WTC11 (cell line): Measurements from ENCODE around the gene SERPINB8. TPM values are rescaled to one million over a fixed set of nuclear protein-coding genes. Genes with fewer than 3 reads are reported as not detected.
"Not testable (repeated sequence)": the region's sequence is repeated elsewhere in the genome, so short reads cannot be mapped to it uniquely, and the experiment has no call there.

Experiments used
- ATAC-seq: fragments of 200-7000 bp; cut with Tn5 transposase; 2 replicates; pipeline ENCODE4 v1.10.0; 2021; ENCODE audit warnings: mild to moderate bottlenecking, moderate library complexity
- CTCF ChIA-PET: fragments of 300-600 bp; sonication (Branson Sonifier 250); formaldehyde crosslinking; loops from one replicate; lab custom pipeline; 2021; ENCODE audit warnings: antibody characterized with exemption; lab: Charles Lee
- POLR2A ChIA-PET: fragments of 350-600 bp; sonication (Branson Sonifier 250); formaldehyde crosslinking; loops from one replicate; lab custom pipeline; 2021; ENCODE audit warnings: antibody characterized with exemption; lab: Charles Lee
- DNase-seq: peaks from one replicate; pipeline ENCODE4 v3.0.0; 2021; ENCODE audit warnings: low spot score
- H3K27ac Mint-ChIP-seq: 2 replicates; pipeline ENCODE4 v1.8.0; 2021; ENCODE audit warnings: mixed read lengths
- H3K27me3 Mint-ChIP-seq: 2 replicates; pipeline ENCODE4 v1.8.0; 2021; ENCODE audit warnings: low read depth, mild to moderate bottlenecking, moderate library complexity, mixed read lengths
- H3K36me3 Mint-ChIP-seq: 2 replicates; pipeline ENCODE4 v1.8.0; 2021; ENCODE audit warnings: mixed read lengths
- H3K4me1 Mint-ChIP-seq: 2 replicates; pipeline ENCODE4 v1.8.0; 2022; ENCODE audit warnings: mixed read lengths
- H3K4me3 Mint-ChIP-seq: 2 replicates; pipeline ENCODE4 v1.8.0; 2021; ENCODE audit warnings: mild to moderate bottlenecking, moderate library complexity, mixed read lengths
- H3K9me3 Mint-ChIP-seq: 2 replicates; pipeline ENCODE4 v1.8.0; 2021; ENCODE audit warnings: mixed read lengths
- ATF2 ChIP-seq: sonication (generic); formaldehyde crosslinking; IDR thresholded peaks from 2 replicates; pipeline ENCODE4 v1.8.1; 2022; ENCODE audit warnings: low read depth, missing genetic modification reagents, borderline replicate concordance
- CBFB ChIP-seq: sonication (generic); formaldehyde crosslinking; IDR thresholded peaks from 2 replicates; pipeline ENCODE4 v1.8.1; 2022; ENCODE audit warnings: mild to moderate bottlenecking, low read depth, missing genetic modification reagents
- CREM ChIP-seq: sonication (generic); formaldehyde crosslinking; IDR thresholded peaks from 2 replicates; pipeline ENCODE4 v1.8.1; 2022; ENCODE audit warnings: mild to moderate bottlenecking, missing genetic modification reagents, moderate library complexity
- FOXJ3 ChIP-seq: sonication (generic); formaldehyde crosslinking; IDR thresholded peaks from 2 replicates; pipeline ENCODE4 v1.9.0; 2021; ENCODE audit warnings: missing genetic modification reagents, mild to moderate bottlenecking, borderline replicate concordance
- FOXP4 ChIP-seq: sonication (generic); formaldehyde crosslinking; IDR thresholded peaks from 2 replicates; pipeline ENCODE4 v1.8.0; 2022; ENCODE audit warnings: mild to moderate bottlenecking, missing genetic modification reagents
- GTF2I ChIP-seq: fragments of 250-450 bp; sonication (Bioruptor Pico); conservative IDR thresholded peaks from 2 replicates; pipeline ENCODE4 v1.4.0; 2021; ENCODE audit warnings: mild to moderate bottlenecking
- IRF1 ChIP-seq: sonication (generic); formaldehyde crosslinking; IDR thresholded peaks from 2 replicates; pipeline ENCODE4 v1.8.0; 2023; ENCODE audit warnings: missing genetic modification reagents
- MAX ChIP-seq: sonication (generic); formaldehyde crosslinking; IDR thresholded peaks from 2 replicates; pipeline ENCODE4 v1.8.0; 2022; ENCODE audit warnings: mild to moderate bottlenecking, missing genetic modification reagents
- NFYB ChIP-seq: sonication (generic); formaldehyde crosslinking; conservative IDR thresholded peaks from 2 replicates; pipeline ENCODE4 v1.8.0; 2022; ENCODE audit warnings: low read depth, missing genetic modification reagents
- PRDM15 ChIP-seq: sonication (generic); formaldehyde crosslinking; IDR thresholded peaks from 2 replicates; pipeline ENCODE4 v1.8.0; 2022; ENCODE audit warnings: missing genetic modification reagents
- PREB ChIP-seq: sonication (generic); formaldehyde crosslinking; IDR thresholded peaks from 2 replicates; pipeline ENCODE4 v1.8.1; 2022; ENCODE audit warnings: mild to moderate bottlenecking, missing genetic modification reagents, moderate library complexity, borderline replicate concordance
- PRRX2 ChIP-seq: fragments of 250-450 bp; sonication (Bioruptor Pico); IDR thresholded peaks from 2 replicates; pipeline ENCODE4 v1.8.0; 2021; ENCODE audit warnings: mild to moderate bottlenecking
- RORB ChIP-seq: fragments of 250-450 bp; sonication (Bioruptor Pico); IDR thresholded peaks from 2 replicates; pipeline ENCODE4 v1.9.0; 2021; ENCODE audit warnings: mild to moderate bottlenecking
- SOX15 ChIP-seq: fragments of 250-450 bp; sonication (Bioruptor Pico); IDR thresholded peaks from 2 replicates; pipeline ENCODE4 v1.9.0; 2021; ENCODE audit warnings: mild to moderate bottlenecking
- SP1 ChIP-seq: sonication (generic); formaldehyde crosslinking; conservative IDR thresholded peaks from 2 replicates; pipeline ENCODE4 v1.8.1; 2022; ENCODE audit warnings: missing genetic modification reagents
- TEAD1 ChIP-seq: sonication (generic); formaldehyde crosslinking; IDR thresholded peaks from 2 replicates; pipeline ENCODE4 v1.8.0; 2022; ENCODE audit warnings: mild to moderate bottlenecking, missing genetic modification reagents
- TP53 ChIP-seq: sonication (generic); formaldehyde crosslinking; IDR thresholded peaks from 2 replicates; pipeline ENCODE4 v1.8.1; 2023; ENCODE audit warnings: mild to moderate bottlenecking, missing genetic modification reagents
- total RNA-seq: library from RNA; stranded (reverse); gene quantifications from 3 replicates; pipeline ENCODE4 v1.2.3, GENCODE V29; 2021
- TF ChIP-seq, protein P1 (sequence below): fragments of 250-450 bp; sonication (Bioruptor Pico); conservative IDR thresholded peaks from 2 replicates; pipeline ENCODE4 v1.9.0; 2021; ENCODE audit warnings: mild to moderate bottlenecking
- TF ChIP-seq, protein P2 (sequence below): sonication (generic); formaldehyde crosslinking; IDR thresholded peaks from 2 replicates; pipeline ENCODE4 v1.8.0; 2022; ENCODE audit warnings: mild to moderate bottlenecking, missing genetic modification reagents

Gene SERPINB8
- total RNA-seq, 1 experiment from 2014 or later: 0.46 TPM

DNA sequence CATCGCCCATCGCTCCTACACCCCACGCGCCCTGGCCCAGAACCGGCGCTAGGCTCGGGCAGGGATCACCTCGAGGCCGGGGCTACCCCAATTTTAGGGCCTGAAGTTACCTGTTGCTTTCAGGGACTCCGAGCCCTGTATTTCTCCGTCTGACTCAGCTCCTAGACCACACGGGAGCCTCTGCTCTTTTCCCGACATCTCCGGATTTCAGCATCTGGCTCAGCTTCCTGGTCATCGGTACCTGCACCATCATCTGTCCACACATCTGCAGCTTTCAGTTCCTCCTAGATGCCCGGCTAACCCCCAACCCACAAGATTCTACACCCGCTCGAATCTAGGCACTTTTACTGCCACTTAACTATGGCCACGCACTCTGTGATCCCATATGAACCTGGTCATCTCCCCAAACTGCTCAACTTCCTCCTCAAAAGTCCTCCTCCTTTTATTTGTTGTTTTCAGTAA is 32.9 kb upstream of the SERPINB8 start:
- ChIA-PET POLR2A (interaction anchor here (0.5 kb wide), 1 partner anchor 13 kb away, joined by 3 read pairs; no protein-coding TSS in a partner anchor), CTCF (interaction anchor here (1.0 to 1.7 kb wide), 20 partner anchors 12 to 425 kb away, joined by 3 to 11 read pairs (median 5); partner anchors contain the start of genes HMSD, SERPINB10, SERPINB12 and SERPINB8)
- ATAC-seq (no peak), DNase-seq (no peak)
- Mint-ChIP-seq H3K27me3 (peaks cover 14% of the 10 kb centered on the region), H3K9me3 (no peaks in the 10 kb centered on the region), H3K4me1 (peaks cover 5% of the 10 kb centered on the region; the same call in 1 of the 2 replicates), H3K4me3 (no peak overlapping the region), H3K36me3 (no peaks in the 10 kb centered on the region), H3K27ac (no peak overlapping the region)
- TF ChIP-seq MAX (CRISPR knock-in tag): no peak
- TF ChIP-seq TP53 (CRISPR knock-in tag): no peak
- TF ChIP-seq, protein P1, sequence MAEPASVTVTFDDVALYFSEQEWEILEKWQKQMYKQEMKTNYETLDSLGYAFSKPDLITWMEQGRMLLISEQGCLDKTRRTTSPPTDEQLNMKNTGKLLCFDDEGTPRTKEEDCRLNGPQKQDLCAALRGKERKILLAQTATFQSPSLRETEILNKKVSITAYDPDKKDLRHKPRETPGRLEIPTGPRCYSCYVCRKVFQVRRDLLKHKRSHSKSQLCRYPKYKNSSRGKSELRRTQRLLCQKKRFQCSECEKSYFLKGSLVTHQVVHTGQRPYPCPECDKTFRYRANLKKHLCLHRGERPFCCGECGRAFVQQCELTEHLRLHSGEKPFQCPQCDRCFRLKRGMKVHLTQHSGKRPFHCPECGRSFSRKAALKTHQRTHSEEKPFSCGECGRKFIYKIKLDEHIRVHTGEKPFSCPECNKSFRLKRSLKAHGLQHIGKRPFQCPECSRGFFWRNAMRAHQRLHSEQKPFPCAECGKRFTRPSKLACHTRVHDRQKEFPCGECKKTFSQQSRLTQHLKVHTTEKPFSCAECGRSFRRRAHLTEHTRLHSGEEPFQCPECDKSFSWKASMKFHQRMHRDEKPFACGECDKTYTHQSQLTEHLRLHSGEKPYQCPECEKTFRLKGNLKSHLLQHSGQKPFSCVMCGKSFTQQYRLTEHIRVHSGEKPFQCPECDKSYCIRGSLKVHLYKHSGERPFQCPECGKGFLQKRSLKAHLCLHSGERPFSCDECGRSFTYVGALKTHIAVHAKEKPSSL (CRISPR knock-in tag): no peak
- no peak for TF ChIP-seq CREM
- TF ChIP-seq, protein P2, sequence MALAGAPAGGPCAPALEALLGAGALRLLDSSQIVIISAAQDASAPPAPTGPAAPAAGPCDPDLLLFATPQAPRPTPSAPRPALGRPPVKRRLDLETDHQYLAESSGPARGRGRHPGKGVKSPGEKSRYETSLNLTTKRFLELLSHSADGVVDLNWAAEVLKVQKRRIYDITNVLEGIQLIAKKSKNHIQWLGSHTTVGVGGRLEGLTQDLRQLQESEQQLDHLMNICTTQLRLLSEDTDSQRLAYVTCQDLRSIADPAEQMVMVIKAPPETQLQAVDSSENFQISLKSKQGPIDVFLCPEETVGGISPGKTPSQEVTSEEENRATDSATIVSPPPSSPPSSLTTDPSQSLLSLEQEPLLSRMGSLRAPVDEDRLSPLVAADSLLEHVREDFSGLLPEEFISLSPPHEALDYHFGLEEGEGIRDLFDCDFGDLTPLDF (CRISPR knock-in tag): no peak
- no peak for TF ChIP-seq TEAD1
- no peak for TF ChIP-seq GTF2I
- TF ChIP-seq NFYB (CRISPR knock-in tag): no peak

DNA sequence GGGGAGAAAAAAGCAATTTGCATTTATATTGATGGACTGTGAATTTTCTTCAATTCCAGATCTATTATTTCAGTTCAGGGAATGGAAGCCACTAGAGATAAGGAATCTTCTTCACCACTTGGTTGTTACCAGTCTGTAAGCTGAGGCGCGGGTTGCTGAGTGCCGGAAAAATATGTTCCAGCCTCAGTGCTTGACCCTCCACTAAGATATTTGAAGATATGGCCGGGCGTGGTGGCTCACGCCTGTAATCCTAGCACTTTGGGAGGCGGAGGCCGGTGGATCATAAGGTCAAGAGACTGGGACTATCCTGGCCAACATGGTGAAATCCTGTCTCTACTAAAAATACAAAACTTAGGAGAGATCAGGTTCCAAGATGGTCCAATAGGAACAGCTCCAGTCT is 29.9 kb upstream of the SERPINB8 start:
- Mint-ChIP-seq H3K27me3 (peaks cover 18% of the 10 kb centered on the region), H3K4me3 (no peak overlapping the region; the same call in 1 of the 2 replicates), H3K9me3 (no peaks in the 10 kb centered on the region), H3K4me1 (peaks cover 5% of the 10 kb centered on the region; the same call in 1 of the 2 replicates), H3K27ac (no peak overlapping the region), H3K36me3 (no peaks in the 10 kb centered on the region)
- POLR2A ChIA-PET: no interaction called here
- ATAC-seq (no peak), DNase-seq (no peak)
- CTCF ChIA-PET: interaction anchor here (1.3 kb wide), 3 partner anchors 9 to 55 kb away, joined by 3 to 9 read pairs (median 4); no protein-coding TSS in a partner anchor
- TF ChIP-seq PRDM15 (no peak), FOXJ3 (CRISPR knock-in tag) (no peak), CBFB (CRISPR knock-in tag) (no peak), PRRX2 (CRISPR knock-in tag) (no peak), FOXP4 (no peak), PREB (no peak), IRF1 (CRISPR knock-in tag) (no peak), ATF2 (CRISPR knock-in tag) (no peak), SP1 (CRISPR knock-in tag) (no peak), SOX15 (CRISPR knock-in tag) (no peak), RORB (CRISPR knock-in tag) (no peak)
- TF ChIP-seq, all 79 proteins: peak for 0

DNA sequence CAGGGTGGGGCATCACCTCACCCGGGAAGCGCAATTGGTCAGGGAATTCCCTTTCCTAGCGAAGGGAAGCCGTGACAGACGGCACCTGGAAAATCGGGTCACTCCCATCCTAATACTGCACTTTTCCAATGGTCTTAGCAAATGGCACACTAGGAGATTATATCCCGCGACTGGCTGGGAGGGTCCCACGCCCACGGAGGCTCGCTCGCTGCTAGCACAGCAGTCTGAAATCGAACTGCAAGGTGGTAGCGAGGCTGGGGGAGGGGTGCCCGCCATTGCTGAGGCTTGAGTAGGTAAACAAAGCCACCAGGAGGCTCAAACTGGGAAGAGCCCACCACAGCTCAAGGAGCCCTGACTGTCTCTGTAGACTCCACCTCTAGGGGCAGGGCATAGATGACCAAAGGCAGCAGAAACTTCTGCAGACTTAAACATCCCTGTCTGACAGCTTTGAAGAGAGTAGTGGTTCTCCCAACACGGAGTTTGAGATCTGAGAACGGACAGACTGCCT is 29.3 kb upstream of the SERPINB8 start:
- POLR2A ChIA-PET, H3K4me1 Mint-ChIP-seq, ATAC-seq, H3K27ac Mint-ChIP-seq, H3K9me3 Mint-ChIP-seq, DNase-seq, H3K36me3 Mint-ChIP-seq: not testable (repeated sequence)
- Mint-ChIP-seq H3K27me3 (peaks cover 14% of the 10 kb centered on the region), H3K4me3 (peak overlapping the region; percentile 31)
- CTCF ChIA-PET: interaction anchor here (1.3 kb wide), 3 partner anchors 10 to 54 kb away, joined by 3 to 9 read pairs (median 4); no protein-coding TSS in a partner anchor
